ENCODE measurements around the gene PIGQ. TPM values are rescaled to one million over a fixed set of nuclear protein-coding genes. Genes with fewer than 3 reads are reported as not detected.

The PIGQ gene
- total and polyA plus RNA-seq, 2 of the 13 experiments (the other 11 are each of a cell fraction or from before 2014, with no cell fraction given): 7.7 to 19.7 TPM

- DNase-seq (ENCODE audit: low spot score) (no peak), FAIRE-seq (no peak), ATAC-seq (no peak)
- 15% methylated on average over 5 of the region's 35 CpGs for WGBS (ENCODE audit: low lambda C conversion rate)
- POLR2A ChIA-PET: interaction anchor here (1.0 to 1.7 kb wide), 6 partner anchors 9 to 167 kb away, joined by 3 to 10 read pairs (median 4); no protein-coding TSS in a partner anchor
- Histone ChIP-seq H3K27me3 (ENCODE audit: control insufficient read depth in 1 of 2, insufficient read depth in 2 of 2, low read length in 2 of 2) (peaks cover 7 to 33% of the 10 kb centered on the region in 2 experiments), H3K36me3 (replicated peaks in 1 of 2; ENCODE audit: control insufficient read depth in 1 of 2, insufficient read depth in 2 of 2, low read length in 2 of 2) (0 out of 5 replicates have a peak, but pooled peaks cover 0 to 5% of the 10 kb centered on the region in 2 experiments), H3K27ac (ENCODE audit: extremely low read length, insufficient read depth, low read length) (no peak overlapping the region), H3K4me2 (ENCODE audit: low read depth, low read length) (peak overlapping the region; percentile 91), H3K4me3 (replicated peaks in 1 of 3; ENCODE audit: insufficient read depth in 1 of 3, low read depth in 2 of 3, low read length in 3 of 3) (peak overlapping the region; percentile 34 to 92 (median 45); a peak in 4 of 6 replicates), H3K9me3 (ENCODE audit: low read length) (no peaks in the 10 kb centered on the region), H3K9ac (ENCODE audit: insufficient read depth, low read depth, low read length) (peak overlapping the region; percentile 70; the same call in 1 of the 2 replicates), H3K79me2 (ENCODE audit: insufficient read depth, low read length) (peaks cover 7% of the 10 kb centered on the region), H3K4me1 (ENCODE audit: insufficient read depth, low read length) (peaks cover 64% of the 10 kb centered on the region), H2AFZ (ENCODE audit: low read length) (no peak overlapping the region), H4K20me1 (ENCODE audit: insufficient read depth, low read length) (no peaks in the 10 kb centered on the region)
- no TSS peak for BruUV-seq (replicated peaks)
- in situ Hi-C loops (cut with HindIII; ENCODE audit: extremely low pct_ligation_motif_present, low pct_unique_long_range_greater_than_20kb): no loop called here
- CTCF ChIA-PET (ENCODE audit: low intra/inter-chr PET ratio, low total read pairs): no interaction called here
- intact Hi-C loops (cut with micrococcal nuclease; ENCODE audit: unreplicated experiment): loop anchor here (5.0 kb wide), 1 partner anchor 35 kb away; no protein-coding TSS in a partner anchor
- TF ChIP-seq MAX (IDR thresholded peaks at IDR 0.05) (0 out of 2 replicates have a peak, but pooled peaks have one; percentile 17), KDM2A (CRISPR knock-in tag; IDR thresholded peaks at IDR 0.05; ENCODE audit: borderline replicate concordance, low read depth) (0 out of 2 replicates have a peak, but pooled peaks have one; percentile 10), NFE2L1 (CRISPR knock-in tag; IDR thresholded peaks at IDR 0.05; ENCODE audit: borderline replicate concordance) (no peak), ZNF124 (CRISPR knock-in tag; IDR thresholded peaks at IDR 0.05) (no peak), SRF (IDR thresholded peaks at IDR 0.05; ENCODE audit: low read depth, low read length) (no peak), NRL (CRISPR knock-in tag; IDR thresholded peaks at IDR 0.05; ENCODE audit: borderline replicate concordance) (peak; percentile 63; the same call in 1 of the 2 replicates), IRF2 (CRISPR knock-in tag; IDR thresholded peaks at IDR 0.05) (no peak), HNRNPL (IDR thresholded peaks at IDR 0.05; ENCODE audit: low read depth, low read length) (peak; percentile 56), ZNF251 (CRISPR knock-in tag; IDR thresholded peaks at IDR 0.05) (no peak), ZFX (CRISPR knock-in tag; IDR thresholded peaks at IDR 0.05; ENCODE audit: low read depth) (0 out of 2 replicates have a peak, but pooled peaks have one; percentile 9), SMARCC2 (IDR thresholded peaks at IDR 0.05) (no peak), SSRP1 (CRISPR knock-in tag; IDR thresholded peaks at IDR 0.05) (no peak), HNRNPUL1 (IDR thresholded peaks at IDR 0.05; ENCODE audit: low read depth, low read length) (no peak), ZNF891 (CRISPR knock-in tag; IDR thresholded peaks at IDR 0.05) (no peak), HDAC6 (IDR thresholded peaks at IDR 0.05; ENCODE audit: low read depth, low read length) (no peak), MBD4 (IDR thresholded peaks at IDR 0.05; ENCODE audit: borderline replicate concordance, low read length) (no peak), MTERF4 (CRISPR knock-in tag; IDR thresholded peaks at IDR 0.05) (no peak), ZNF138 (CRISPR knock-in tag; IDR thresholded peaks at IDR 0.05; ENCODE audit: low read depth) (no peak), HNF4A (CRISPR knock-in tag; IDR thresholded peaks at IDR 0.05) (0 out of 2 replicates have a peak, but pooled peaks have one; percentile 24)
- TF ChIP-seq, protein P1, sequence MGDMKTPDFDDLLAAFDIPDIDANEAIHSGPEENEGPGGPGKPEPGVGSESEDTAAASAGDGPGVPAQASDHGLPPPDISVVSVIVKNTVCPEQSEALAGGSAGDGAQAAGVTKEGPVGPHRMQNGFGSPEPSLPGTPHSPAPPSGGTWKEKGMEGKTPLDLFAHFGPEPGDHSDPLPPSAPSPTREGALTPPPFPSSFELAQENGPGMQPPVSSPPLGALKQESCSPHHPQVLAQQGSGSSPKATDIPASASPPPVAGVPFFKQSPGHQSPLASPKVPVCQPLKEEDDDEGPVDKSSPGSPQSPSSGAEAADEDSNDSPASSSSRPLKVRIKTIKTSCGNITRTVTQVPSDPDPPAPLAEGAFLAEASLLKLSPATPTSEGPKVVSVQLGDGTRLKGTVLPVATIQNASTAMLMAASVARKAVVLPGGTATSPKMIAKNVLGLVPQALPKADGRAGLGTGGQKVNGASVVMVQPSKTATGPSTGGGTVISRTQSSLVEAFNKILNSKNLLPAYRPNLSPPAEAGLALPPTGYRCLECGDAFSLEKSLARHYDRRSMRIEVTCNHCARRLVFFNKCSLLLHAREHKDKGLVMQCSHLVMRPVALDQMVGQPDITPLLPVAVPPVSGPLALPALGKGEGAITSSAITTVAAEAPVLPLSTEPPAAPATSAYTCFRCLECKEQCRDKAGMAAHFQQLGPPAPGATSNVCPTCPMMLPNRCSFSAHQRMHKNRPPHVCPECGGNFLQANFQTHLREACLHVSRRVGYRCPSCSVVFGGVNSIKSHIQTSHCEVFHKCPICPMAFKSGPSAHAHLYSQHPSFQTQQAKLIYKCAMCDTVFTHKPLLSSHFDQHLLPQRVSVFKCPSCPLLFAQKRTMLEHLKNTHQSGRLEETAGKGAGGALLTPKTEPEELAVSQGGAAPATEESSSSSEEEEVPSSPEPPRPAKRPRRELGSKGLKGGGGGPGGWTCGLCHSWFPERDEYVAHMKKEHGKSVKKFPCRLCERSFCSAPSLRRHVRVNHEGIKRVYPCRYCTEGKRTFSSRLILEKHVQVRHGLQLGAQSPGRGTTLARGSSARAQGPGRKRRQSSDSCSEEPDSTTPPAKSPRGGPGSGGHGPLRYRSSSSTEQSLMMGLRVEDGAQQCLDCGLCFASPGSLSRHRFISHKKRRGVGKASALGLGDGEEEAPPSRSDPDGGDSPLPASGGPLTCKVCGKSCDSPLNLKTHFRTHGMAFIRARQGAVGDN (CRISPR knock-in tag; IDR thresholded peaks at IDR 0.05): peak; percentile 56
These were observed 2.2 kb upstream of the PIGQ start for GRCh38 chr16:567373-568256.

Measured in HepG2 (cell line).